BJ (cell line): ENCODE results near the gene IPO11. TPM values are rescaled to one million over a fixed set of nuclear protein-coding genes. Genes with fewer than 3 reads are reported as not detected.
"Not testable (repeated sequence)": the region's sequence is repeated elsewhere in the genome, so short reads cannot be mapped to it uniquely, and the experiment has no call there.

ENCODE experiments used
- CTCF ChIA-PET: fragments of 350-600 bp; formaldehyde crosslinking; extraction: SDS; loops from one replicate; lab custom pipeline; 2021; ENCODE audit warnings: antibody characterized with exemption, inconsistent platforms; lab: Yijun Ruan, JAX
- POLR2A ChIA-PET: fragments of 300-600 bp; sonication (Branson Sonifier 250); formaldehyde crosslinking; extraction: SDS; loops from one replicate; lab custom pipeline; 2021; ENCODE audit warnings: antibody characterized with exemption; lab: Charles Lee
- DNase-seq: peaks from one replicate; pipeline ENCODE4 v3.0.0-alpha.2; 2011; ENCODE audit warnings: low read depth
- H3K27me3 ChIP-seq: 2 replicates; pipeline ENCODE4 v1.6.0; 2011; ENCODE audit warnings: low read length; ENCODE audit not compliant: control insufficient read depth, insufficient read depth
- H3K36me3 ChIP-seq: 2 replicates; pipeline ENCODE4 v1.5.1; 2011; ENCODE audit warnings: low read length; ENCODE audit not compliant: control insufficient read depth, insufficient read depth
- H3K4me3 ChIP-seq: 2 replicates; pipeline ENCODE4 v1.5.1; 2011; ENCODE audit warnings: low read depth, mild to moderate bottlenecking, control low read depth, low read length
- CTCF ChIP-seq: IDR thresholded peaks from 2 replicates; pipeline ENCODE4 v1.5.1; 2011; ENCODE audit warnings: low read depth, mild to moderate bottlenecking, control low read depth, inconsistent platforms, low read length, moderate library complexity; ENCODE audit not compliant: insufficient read depth
- polyA plus RNA-seq: library from polyadenylated mRNA; depleted of rRNA; stranded (reverse); fragments of >200 nt; gene quantifications from 2 replicates; pipeline ENCODE4 v1.2.3, GENCODE V29; 2011; rRNA removed
- small RNA-seq: library from RNA; depleted of rRNA; stranded (forward); fragments of <200 nt; gene quantifications from one replicate; pipeline ENCODE3, GENCODE V24; 2012; ENCODE audit warnings: low replicate concordance, low read depth; ENCODE audit not compliant: insufficient read length

The IPO11 gene
- polyA plus RNA-seq, 1 experiment: 25.7 TPM

- no peak overlapping the region for H3K4me3 ChIP-seq
- TF ChIP-seq CTCF: no peak
- ChIA-PET POLR2A (no interaction called here), CTCF (no interaction called here)
- DNase-seq: no peak
- H3K36me3 ChIP-seq: no peaks in the 10 kb centered on the region
- no peaks in the 10 kb centered on the region for H3K27me3 ChIP-seq
Measured at GRCh38 chr5:62662521-62662920, 250.0 kb downstream of the IPO11 start.

- Histone ChIP-seq H3K4me3 (no peak overlapping the region), H3K27me3 (no peaks in the 10 kb centered on the region), H3K36me3 (no peaks in the 10 kb centered on the region)
- POLR2A ChIA-PET: no interaction called here
- DNase-seq: no peak
- CTCF ChIA-PET: interaction anchor here (1.5 kb wide), 1 partner anchor 12 kb away, joined by 4 read pairs; no protein-coding TSS in a partner anchor
- no peak for TF ChIP-seq CTCF
Measured at GRCh38 chr5:62671479-62671878, 258.9 kb downstream of the IPO11 start.

GRCh38 chr5:62676596-62676995 lies 264.0 kb downstream of the IPO11 start:
- POLR2A ChIA-PET, H3K36me3 ChIP-seq, H3K27me3 ChIP-seq, CTCF ChIA-PET, H3K4me3 ChIP-seq, DNase-seq: not testable (repeated sequence)

Small RNAs within 50 kb of the gene (small RNA-seq; reads per million reads assigned to genes)
- gene CKS1BP3: not detected
- gene RNU6-661P: not detected

Other genes starting within 250 kb of the IPO11 start
- gene KIF2A, start 106.6 kb upstream of the IPO11 start, polyA plus RNA-seq: 11.6 and 28.5 TPM in 2 replicates
- gene DIMT1, start 8.9 kb upstream of the IPO11 start, polyA plus RNA-seq: 18.5 and 29.4 TPM in 2 replicates
- 0.07 and 0.13 TPM in 2 replicates for gene LRRC70, start 166.1 kb downstream of the IPO11 start, polyA plus RNA-seq